ENCODE measurements around the gene MEF2A.

The MEF2A gene

GRCh38 chr15:99605990-99606389 lies 40.2 kb downstream of the MEF2A start:
- DNase-seq (ENCODE audit: low read depth in 2 of 2): no peak

GRCh38 chr15:99606646-99607045 lies 40.9 kb downstream of the MEF2A start:
- no peak for DNase-seq (ENCODE audit: low read depth in 2 of 2)

GRCh38 chr15:99613481-99613880 lies 47.7 kb downstream of the MEF2A start:
- DNase-seq (ENCODE audit: low read depth in 2 of 2): no peak

- no peak for DNase-seq (ENCODE audit: low read depth in 2 of 2)
Observed at GRCh38 chr15:99613887-99614647, 48.3 kb downstream of the MEF2A start.

- no peak for DNase-seq (ENCODE audit: low read depth in 2 of 2)
Observed at GRCh38 chr15:99614749-99615288, 49.0 kb downstream of the MEF2A start.

- DNase-seq (ENCODE audit: low read depth in 2 of 2): no peak
Observed at GRCh38 chr15:99615460-99615859, 49.7 kb downstream of the MEF2A start.

- DNase-seq (ENCODE audit: low read depth in 2 of 2): no peak
Observed at GRCh38 chr15:99616129-99616528, 50.3 kb downstream of the MEF2A start.

- no peak for DNase-seq (ENCODE audit: low read depth in 2 of 2)
Observed at GRCh38 chr15:99616773-99617342, 51.1 kb downstream of the MEF2A start.

- no peak for DNase-seq (ENCODE audit: low read depth in 2 of 2)
Observed at GRCh38 chr15:99618941-99619411, 53.2 kb downstream of the MEF2A start.

GRCh38 chr15:99619712-99620111 lies 53.9 kb downstream of the MEF2A start:
- DNase-seq (ENCODE audit: low read depth in 2 of 2): no peak

- DNase-seq (ENCODE audit: low read depth in 2 of 2): no peak
Observed at GRCh38 chr15:99620178-99620577, 54.4 kb downstream of the MEF2A start.

- no peak for DNase-seq (ENCODE audit: low read depth in 2 of 2)
Observed at GRCh38 chr15:99621767-99622166, 56.0 kb downstream of the MEF2A start.

- DNase-seq (ENCODE audit: low read depth in 2 of 2): no peak
Observed at GRCh38 chr15:99628374-99629001, 62.7 kb downstream of the MEF2A start.

GRCh38 chr15:99630607-99631131 lies 64.9 kb downstream of the MEF2A start:
- DNase-seq (ENCODE audit: low read depth in 2 of 2): no peak

GRCh38 chr15:99631255-99631654 lies 65.5 kb downstream of the MEF2A start:
- DNase-seq (ENCODE audit: low read depth in 2 of 2): no peak

- DNase-seq (ENCODE audit: low read depth in 2 of 2): no peak
Observed at GRCh38 chr15:99632521-99632920, 66.7 kb downstream of the MEF2A start.

GRCh38 chr15:99633655-99634054 lies 67.9 kb downstream of the MEF2A start:
- no peak for DNase-seq (ENCODE audit: low read depth in 2 of 2)

- DNase-seq (ENCODE audit: low read depth in 2 of 2): no peak
Observed at GRCh38 chr15:99634576-99634975, 68.8 kb downstream of the MEF2A start.

- no peak for DNase-seq (ENCODE audit: low read depth in 2 of 2)
Observed at GRCh38 chr15:99635145-99635544, 69.4 kb downstream of the MEF2A start.

- DNase-seq (ENCODE audit: low read depth in 2 of 2): no peak
Observed at GRCh38 chr15:99635794-99636193, 70.0 kb downstream of the MEF2A start.

GRCh38 chr15:99644913-99645542 lies 79.2 kb downstream of the MEF2A start:
- no peak for DNase-seq (ENCODE audit: low read depth in 2 of 2)

GRCh38 chr15:99645543-99645935 lies 79.8 kb downstream of the MEF2A start:
- DNase-seq (ENCODE audit: low read depth in 2 of 2): no peak

Data from stimulated activated CD4-positive, alpha-beta T cell treated with anti-CD3 and anti-CD28 coated beads, Interleukin-1b, Interleukin-23, amount 100 ng/mL, for 1 hour (primary cell).